ENCODE data around the gene NCAPG2. TPM values are rescaled to one million over a fixed set of nuclear protein-coding genes. Genes with fewer than 3 reads are reported as not detected.

Gene NCAPG2
- total RNA-seq, 4 donors from 2014 or later: 6.7 to 8.3 (median 7.7) TPM

GRCh38 chr7:158664406-158664805, 40.2 kb downstream of the NCAPG2 start:
- Histone ChIP-seq H3K9me3 (no peaks in the 10 kb centered on the region), H3K27me3 (no peaks in the 10 kb centered on the region), H3K4me1 (no peaks in the 10 kb centered on the region), H3K27ac (no peak overlapping the region), H3K36me3 (no peaks in the 10 kb centered on the region), H3K4me3 (replicated peaks in 1 of 3) (no peak overlapping the region)
- DNase-seq: no peak
- 96 to 97% methylated on average over 12 of the region's 12 CpGs for WGBS, 2 donors
- intact Hi-C loops (cut with DNase I): no loop called here
- TF ChIP-seq CTCF (IDR thresholded peaks at IDR 0.05): no peak
- no peak for TF ChIP-seq POLR2A (IDR thresholded peaks at IDR 0.05)

- Histone ChIP-seq H3K36me3 (no peaks in the 10 kb centered on the region), H3K9me3 (no peaks in the 10 kb centered on the region), H3K4me3 (replicated peaks in 1 of 3) (no peak overlapping the region), H3K27ac (no peak overlapping the region), H3K27me3 (no peaks in the 10 kb centered on the region), H3K4me1 (no peaks in the 10 kb centered on the region)
- WGBS, 2 donors: 84 to 92% methylated on average over 2 of the region's 2 CpGs
- DNase-seq: no peak
- intact Hi-C loops (cut with DNase I): no loop called here
- TF ChIP-seq CTCF (IDR thresholded peaks at IDR 0.05): no peak
- TF ChIP-seq POLR2A (IDR thresholded peaks at IDR 0.05): no peak
These were observed 41.2 kb downstream of the NCAPG2 start for GRCh38 chr7:158663428-158663741.

GRCh38 chr7:158662610-158663427, 41.8 kb downstream of the NCAPG2 start:
- DNase-seq: peak; percentile 17 to 21
- intact Hi-C loops (cut with DNase I): no loop called here
- Histone ChIP-seq H3K4me3 (replicated peaks in 1 of 3) (no peak overlapping the region), H3K36me3 (no peaks in the 10 kb centered on the region), H3K4me1 (no peaks in the 10 kb centered on the region), H3K9me3 (no peaks in the 10 kb centered on the region), H3K27ac (no peak overlapping the region), H3K27me3 (no peaks in the 10 kb centered on the region)
- 44 to 55% methylated on average over 14 of the region's 14 CpGs for WGBS, 2 donors
- TF ChIP-seq CTCF (IDR thresholded peaks at IDR 0.05) (no peak), POLR2A (IDR thresholded peaks at IDR 0.05) (no peak)

GRCh38 chr7:158658475-158658874, 46.1 kb downstream of the NCAPG2 start:
- H3K36me3 ChIP-seq: no peaks in the 10 kb centered on the region
- intact Hi-C loops (cut with DNase I): no loop called here
- H3K27ac ChIP-seq: no peak overlapping the region
- 87 to 90% methylated on average over 2 of the region's 2 CpGs for WGBS, 2 donors
- no peak overlapping the region for H3K4me3 ChIP-seq (replicated peaks in 1 of 3)
- no peaks in the 10 kb centered on the region for H3K9me3 ChIP-seq
- no peaks in the 10 kb centered on the region for H3K27me3 ChIP-seq
- H3K4me1 ChIP-seq: no peaks in the 10 kb centered on the region
- DNase-seq: no peak
- TF ChIP-seq CTCF (IDR thresholded peaks at IDR 0.05): no peak
- no peak for TF ChIP-seq POLR2A (IDR thresholded peaks at IDR 0.05)

- H3K36me3 ChIP-seq: no peaks in the 10 kb centered on the region
- H3K4me1 ChIP-seq: no peaks in the 10 kb centered on the region
- H3K27ac ChIP-seq: no peak overlapping the region
- no peak for DNase-seq
- TF ChIP-seq POLR2A (IDR thresholded peaks at IDR 0.05) (no peak), CTCF (IDR thresholded peaks at IDR 0.05) (no peak)
- H3K9me3 ChIP-seq: no peaks in the 10 kb centered on the region
- H3K4me3 ChIP-seq (replicated peaks in 1 of 3): no peak overlapping the region
- intact Hi-C loops (cut with DNase I): no loop called here
- H3K27me3 ChIP-seq: no peaks in the 10 kb centered on the region
- WGBS, 2 donors: 84 to 93% methylated on average over 10 of the region's 10 CpGs
These were observed 47.3 kb downstream of the NCAPG2 start for GRCh38 chr7:158657189-158657746.
